ENCODE measurements around the gene AGBL4. TPM values are rescaled to one million over a fixed set of nuclear protein-coding genes. Genes with fewer than 3 reads are reported as not detected.

Gene AGBL4
- total RNA-seq, 1 donor from 2014 or later: 0.50 TPM

DNA sequence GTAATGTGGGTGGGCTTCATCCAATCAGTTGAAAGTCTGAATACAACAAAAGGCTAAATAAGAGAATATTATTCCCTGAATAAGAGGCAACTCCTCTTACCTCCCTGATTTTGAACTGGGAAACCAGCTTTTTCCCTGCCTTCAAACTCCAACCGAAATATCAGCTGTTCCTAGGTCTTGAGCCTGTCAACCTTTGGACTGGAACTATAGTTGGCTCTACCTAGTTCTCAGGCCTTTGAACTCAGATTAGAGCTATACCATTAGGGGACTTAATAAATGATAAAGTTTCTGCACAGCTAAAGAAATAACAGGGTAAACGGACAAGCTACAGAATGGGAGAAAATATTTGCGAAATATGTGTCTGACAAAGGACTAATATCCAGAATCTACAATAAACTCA lies 1203.3 kb downstream of the AGBL4 start:
- no peak for ATAC-seq
- no peak for DNase-seq
- intact Hi-C loops (cut with micrococcal nuclease): no loop called here

DNA sequence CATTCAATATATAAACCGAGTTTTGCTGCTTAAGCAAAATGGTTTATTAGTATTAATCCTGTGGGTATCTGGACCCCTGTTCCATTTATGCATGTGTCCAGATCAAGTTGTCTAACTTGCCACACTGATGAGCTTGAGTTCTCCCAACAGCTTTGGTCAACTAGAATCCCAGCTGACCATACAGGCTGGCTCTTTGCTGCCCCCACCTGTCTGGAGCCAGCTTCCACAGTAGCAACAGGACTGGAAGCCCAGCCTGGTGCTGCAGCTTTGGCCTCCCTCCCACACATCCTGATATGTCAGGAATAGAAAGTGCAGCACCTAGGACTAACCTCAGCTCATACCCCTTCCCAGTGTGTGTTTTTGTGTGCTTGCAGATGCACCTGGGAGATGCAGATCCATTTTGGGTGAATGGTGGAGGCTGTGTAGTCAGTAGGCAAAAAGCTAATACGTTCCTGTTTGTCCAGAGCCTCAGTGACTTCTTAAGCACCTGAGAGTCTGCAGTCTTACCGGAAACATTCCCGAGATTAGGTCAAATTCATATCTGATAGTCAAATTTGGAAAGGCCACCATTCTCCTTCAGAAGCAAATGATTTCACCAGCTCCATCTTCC lies 1206.1 kb downstream of the AGBL4 start:
- intact Hi-C loops (cut with micrococcal nuclease): loop anchor here (5.0 kb wide), 1 partner anchor 140 kb away; no protein-coding TSS in a partner anchor

DNA sequence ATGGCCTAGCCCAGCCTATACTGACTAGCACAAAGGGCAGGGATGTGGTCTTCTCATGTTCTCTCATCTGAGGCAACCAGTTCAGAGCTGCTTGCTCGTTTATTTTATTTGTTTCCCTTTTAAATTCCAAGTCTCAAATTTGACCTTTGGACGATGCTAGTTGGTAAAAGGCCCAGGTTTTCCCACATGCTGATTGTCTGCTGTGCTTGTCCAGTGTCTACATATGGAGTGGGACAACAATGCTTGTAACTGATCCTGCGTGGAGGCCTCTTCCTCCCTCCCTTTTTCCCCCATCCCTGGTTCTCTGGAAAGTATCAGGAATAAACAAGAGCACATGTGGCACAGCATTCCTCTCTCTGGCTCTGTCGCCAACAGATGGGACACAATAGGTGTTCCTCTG lies 1213.0 kb downstream of the AGBL4 start:
- ATAC-seq (no peak), DNase-seq (no peak)
- intact Hi-C loops (cut with micrococcal nuclease): no loop called here

More for the DNA sequence above, 1206.1 kb downstream of the AGBL4 start:
- DNase-seq (peak; percentile 67), ATAC-seq (peak; percentile 81)

DNA sequence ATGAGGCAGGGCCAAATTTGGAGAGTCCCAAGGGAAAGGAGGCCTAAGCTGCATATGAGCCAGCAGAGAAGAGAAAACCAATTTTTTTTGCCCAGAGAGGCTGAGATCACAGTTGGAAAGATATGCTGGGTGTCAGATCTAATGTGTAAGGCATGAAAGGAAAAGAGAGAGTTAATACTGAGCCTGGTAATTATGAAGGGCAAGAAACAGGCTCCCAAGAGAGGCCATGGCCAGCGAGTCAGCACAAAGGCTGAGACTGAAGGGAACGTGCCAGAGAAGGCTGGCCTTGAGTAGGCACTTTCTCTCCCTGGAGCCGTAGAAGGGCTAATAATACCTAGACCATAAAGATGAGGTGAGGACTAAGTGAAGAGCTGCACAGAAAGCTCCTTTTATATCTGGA lies 1215.3 kb downstream of the AGBL4 start:
- intact Hi-C loops (cut with micrococcal nuclease): no loop called here
- no peak for ATAC-seq

DNA sequence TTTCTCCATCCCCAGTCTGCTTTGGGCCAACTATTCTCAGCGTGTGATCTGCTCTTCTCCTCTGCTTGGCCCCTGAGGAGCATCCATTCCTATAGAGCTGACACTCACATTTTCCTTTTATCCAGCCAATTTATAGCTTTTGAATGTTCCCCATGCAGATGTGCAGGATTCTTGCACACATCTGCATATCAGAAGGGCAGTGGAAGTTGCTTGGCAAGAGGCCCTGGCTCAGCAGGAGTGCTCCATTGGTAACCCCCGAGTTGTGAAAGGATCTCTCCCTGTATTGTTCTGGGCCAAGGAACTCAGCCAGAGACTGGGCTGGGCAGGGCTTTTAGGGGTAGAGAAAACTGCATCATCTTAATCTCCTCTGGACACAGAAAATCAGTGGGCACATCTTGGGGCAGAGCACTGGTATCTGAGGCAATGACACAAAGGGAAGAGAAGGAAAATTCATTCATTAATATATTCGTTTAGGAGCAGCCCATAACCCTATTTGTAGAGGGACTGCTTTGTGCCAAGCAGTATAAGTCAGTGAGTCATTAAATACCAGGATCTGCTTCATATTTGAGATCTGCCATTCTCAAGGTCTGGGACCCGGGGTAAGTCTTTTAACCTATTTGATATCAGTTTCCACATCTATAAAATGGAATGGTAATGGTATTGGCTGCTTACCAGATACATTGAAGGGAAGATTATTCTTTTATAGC lies 1216.0 kb downstream of the AGBL4 start:
- DNase-seq (no peak), ATAC-seq (no peak)
- intact Hi-C loops (cut with micrococcal nuclease): no loop called here

More for the DNA sequence above, 1215.3 kb downstream of the AGBL4 start:
- no peak for DNase-seq

DNA sequence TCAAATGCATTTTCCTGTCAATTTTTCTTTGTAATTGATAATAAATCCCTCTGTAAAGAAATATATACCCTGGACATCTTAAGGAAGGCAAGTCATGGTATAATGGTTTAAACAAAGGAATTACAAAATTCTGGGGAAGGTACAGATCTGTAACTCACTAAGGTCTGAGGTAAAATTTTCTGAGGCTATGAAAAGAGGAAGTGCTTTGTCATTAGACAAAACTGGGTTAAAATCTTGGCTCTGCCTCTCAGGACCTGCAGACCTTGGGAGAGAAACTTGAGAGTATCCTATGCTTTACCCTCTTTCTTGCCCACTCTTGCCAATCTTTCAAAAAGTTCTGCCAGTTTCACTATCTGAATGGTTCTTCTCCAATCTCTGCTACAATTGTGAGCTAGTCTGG lies 1220.3 kb downstream of the AGBL4 start:
- intact Hi-C loops (cut with micrococcal nuclease): no loop called here
- ATAC-seq: no peak

DNA sequence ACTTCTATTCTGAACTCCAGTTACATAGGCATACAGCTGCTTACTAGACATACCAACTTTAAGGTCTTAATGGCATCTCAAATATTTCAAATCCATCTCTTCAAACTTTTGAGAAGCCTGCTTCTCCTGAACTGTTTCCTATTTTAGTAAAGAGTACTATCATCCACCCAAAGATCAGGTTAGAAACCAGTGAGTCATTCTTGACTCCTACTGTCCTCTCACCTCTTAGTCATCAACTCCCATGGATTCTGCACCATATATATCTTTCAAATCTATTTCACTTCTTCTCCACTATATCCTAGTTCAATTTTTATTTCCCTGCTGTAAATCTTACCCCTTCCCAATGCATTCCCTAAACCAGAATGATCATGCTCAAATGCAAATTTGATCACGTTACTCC lies 1228.9 kb downstream of the AGBL4 start:
- ATAC-seq: no peak
- intact Hi-C loops (cut with micrococcal nuclease): no loop called here
- no peak for DNase-seq

More for the DNA sequence above, 1220.3 kb downstream of the AGBL4 start:
- no peak for DNase-seq

DNA sequence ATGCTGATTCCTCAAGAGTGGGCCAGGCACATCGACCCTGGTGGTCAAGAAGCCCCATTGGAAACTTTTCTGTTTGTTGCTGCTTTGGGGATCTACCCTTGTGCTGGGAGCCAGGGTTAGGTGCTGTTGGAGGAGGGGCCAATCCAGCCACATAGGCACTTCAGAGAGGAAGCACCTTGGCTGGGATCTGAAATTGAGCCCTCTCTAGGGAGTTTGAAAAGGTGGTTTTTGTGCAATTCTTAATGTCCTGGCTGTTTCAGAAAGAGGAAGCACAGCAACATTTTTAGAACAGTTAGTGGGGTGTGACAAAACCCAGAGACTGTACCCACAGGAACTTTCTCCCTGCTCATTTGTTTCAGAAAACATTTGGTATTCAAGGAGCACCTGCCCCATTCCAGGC lies 1229.9 kb downstream of the AGBL4 start:
- DNase-seq (no peak), ATAC-seq (no peak)
- intact Hi-C loops (cut with micrococcal nuclease): no loop called here

DNA sequence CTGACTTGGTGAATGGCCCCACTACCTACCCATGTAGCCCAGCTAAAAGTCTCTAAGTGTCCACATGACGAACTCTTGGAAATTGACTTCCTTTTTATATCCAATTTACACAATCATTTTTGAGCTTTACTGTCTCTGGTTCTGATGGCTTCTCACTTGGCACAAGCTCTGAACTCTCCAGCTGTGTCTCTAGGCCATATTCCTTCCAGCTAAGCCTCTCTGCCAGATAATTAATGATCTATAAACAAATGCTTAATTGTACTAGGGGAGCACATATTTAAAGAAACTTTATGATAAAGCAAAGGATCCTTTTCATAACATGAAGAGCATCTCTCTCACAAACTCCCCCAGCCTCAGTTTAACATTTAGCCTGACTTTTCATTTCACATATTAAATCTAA lies 1230.8 kb downstream of the AGBL4 start:
- intact Hi-C loops (cut with micrococcal nuclease): no loop called here
- DNase-seq: no peak
- ATAC-seq: no peak

DNA sequence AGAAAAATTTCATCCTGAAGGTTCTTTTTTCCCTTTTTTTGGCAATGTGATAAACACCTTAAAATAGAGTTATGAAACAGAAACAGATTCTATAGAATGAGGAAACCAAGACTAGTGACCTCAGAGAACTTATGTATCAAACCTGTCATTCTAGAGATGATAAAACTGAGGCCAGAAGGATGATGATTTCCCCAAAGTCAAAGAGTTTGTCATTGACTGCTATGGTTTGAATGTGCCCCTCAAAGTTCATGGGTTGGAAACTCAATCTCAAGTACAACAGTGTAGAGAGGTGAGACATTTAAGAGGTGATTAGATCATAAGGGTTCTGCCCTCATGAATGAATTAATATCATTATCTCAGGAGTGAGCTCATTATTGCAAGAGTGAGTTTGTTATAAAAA lies 1233.4 kb downstream of the AGBL4 start:
- intact Hi-C loops (cut with micrococcal nuclease): no loop called here
- ATAC-seq: no peak
- no peak for DNase-seq

DNA sequence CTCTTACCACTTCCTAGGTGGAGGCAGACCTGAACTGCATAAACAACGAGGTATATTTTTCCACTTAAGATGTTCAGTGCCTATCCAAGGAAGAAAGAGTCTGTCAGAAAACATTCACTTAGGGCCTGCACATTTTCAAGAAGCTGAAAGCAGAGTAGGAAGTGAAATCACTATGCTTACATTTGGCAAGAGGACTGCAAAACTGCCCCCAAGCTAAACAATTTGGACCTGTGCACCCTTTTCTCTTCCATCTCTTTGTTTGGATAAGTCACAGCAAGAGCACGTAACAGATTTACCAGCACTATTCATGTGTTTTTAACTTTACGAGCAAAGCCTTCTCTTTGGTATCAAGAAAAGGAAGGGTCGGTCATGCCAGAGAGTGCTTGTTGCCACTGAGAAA lies 1233.9 kb downstream of the AGBL4 start:
- intact Hi-C loops (cut with micrococcal nuclease): no loop called here
- DNase-seq (no peak), ATAC-seq (no peak)

DNA sequence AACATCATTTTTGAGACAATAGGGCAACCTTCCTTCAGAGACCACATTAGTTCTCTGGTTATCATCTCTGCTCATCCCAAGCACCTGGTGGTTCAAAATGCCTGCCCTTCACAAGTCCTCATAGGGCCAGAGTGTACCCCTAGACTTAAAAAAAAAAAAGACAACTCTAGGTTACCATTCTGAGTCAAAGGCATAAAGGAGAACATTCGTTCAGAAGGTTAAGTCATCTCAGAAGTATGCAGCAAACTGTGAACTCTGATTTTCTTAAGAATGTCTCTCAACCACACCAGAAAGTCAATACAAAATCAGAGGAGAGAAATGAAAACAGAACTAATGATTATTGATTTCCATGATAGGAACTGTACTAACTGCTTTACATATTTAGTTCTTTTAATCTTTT lies 1237.9 kb downstream of the AGBL4 start:
- ATAC-seq: no peak
- intact Hi-C loops (cut with micrococcal nuclease): no loop called here
- DNase-seq: no peak

DNA sequence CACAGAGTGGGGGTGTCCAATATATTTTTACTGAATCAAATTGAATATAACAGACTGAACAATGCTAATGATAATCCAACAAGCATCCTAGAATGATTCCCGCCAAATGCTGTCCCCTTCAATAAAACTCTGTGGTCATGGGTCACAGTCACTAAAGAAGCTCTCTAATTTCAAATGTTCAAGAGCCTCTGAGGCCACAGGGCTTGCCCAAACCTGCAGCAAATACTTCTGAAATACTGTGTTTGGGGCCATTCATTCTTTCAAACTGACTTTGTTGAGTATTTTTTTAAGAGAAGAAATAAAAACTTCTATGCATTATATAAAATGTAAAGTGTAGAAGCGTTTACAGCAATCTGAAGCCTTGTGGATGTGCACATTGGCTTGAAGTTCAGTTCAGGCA lies 1239.5 kb downstream of the AGBL4 start:
- DNase-seq (no peak), ATAC-seq (no peak)
- intact Hi-C loops (cut with micrococcal nuclease): no loop called here

DNA sequence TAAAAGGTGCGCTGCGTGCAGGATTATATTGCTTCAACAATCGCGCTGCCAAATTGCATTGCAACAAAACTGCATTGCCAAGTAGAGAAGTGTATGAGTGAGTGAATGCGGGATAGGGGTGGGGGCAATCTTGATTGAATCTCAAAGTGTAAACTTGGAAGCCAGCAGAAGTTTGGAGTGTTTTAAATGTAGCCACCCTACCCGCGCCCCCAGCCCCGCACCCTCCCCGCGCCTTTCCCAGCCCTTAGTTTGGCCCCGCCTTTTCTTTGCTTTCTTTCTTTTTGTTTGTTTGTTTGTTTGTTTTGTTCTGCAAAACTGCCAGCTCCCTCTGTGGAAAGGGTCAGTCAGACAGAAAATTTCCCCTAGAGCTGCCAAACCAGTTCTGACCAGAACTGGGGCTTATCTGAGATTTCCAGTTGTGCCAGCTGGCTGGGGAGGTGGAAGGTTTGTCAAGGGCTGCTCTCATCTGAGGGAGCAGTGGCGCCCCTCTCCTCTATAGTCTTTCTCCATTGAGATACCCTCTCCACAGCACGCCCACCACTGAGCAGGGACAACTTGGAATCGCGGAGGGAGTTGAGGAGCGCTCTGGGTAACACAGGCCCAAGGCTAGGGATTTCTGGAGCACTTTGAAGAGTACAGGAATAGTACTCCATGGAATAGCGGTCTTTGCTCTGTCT lies 1246.4 kb downstream of the AGBL4 start:
- ATAC-seq: peak; percentile 17
- intact Hi-C loops (cut with micrococcal nuclease): no loop called here
- DNase-seq: peak; percentile 14

DNA sequence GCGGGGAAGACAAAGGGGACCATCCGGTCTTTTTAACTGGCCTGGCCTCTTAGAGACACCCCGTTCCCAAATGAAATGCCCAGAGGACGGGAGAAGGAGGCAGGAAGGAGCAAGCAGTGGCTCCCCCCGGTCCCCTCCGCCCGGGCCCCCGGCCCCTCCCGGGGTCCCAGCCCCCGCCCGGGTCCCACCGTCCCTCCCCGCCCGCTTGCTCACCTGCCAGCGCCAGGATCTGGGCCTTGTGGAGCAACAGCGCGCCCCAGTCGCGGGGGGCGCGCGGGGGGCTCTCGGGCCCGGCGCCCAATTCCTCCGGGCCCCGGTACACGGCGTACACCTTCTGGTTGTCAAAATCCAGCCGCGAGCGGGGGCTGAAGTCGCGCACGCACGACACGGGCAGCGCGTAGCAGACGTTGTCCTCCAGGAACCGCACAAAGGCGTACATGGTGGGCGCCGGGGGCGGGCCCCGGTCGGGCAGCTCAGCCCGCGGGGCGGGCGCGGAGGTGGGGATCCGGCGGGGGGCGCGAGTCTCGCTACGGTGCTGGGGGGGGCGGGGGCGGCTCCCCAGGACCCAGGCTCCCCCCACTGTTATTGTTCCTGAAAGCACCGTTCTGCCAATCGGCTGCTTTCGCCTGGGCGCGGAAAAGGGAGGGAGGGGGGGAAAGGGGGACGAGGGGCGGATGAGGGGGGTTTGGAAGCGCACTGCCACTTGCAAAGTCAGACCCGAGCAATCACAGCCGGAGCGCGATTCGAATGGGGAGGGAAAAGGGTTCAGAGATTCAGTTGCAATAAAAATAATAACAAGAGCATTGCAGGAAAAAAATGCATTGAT lies 1247.1 kb downstream of the AGBL4 start, which contains the start of gene BEND5:
BEND5 (minus strand) TSS at position 499 of the 826 bp plus-strand sequence; CDS start at position 439, 60 bp downstream.
- intact Hi-C loops (cut with micrococcal nuclease): no loop called here
- peak; percentile 86 for ATAC-seq
- DNase-seq: peak; percentile 64

DNA sequence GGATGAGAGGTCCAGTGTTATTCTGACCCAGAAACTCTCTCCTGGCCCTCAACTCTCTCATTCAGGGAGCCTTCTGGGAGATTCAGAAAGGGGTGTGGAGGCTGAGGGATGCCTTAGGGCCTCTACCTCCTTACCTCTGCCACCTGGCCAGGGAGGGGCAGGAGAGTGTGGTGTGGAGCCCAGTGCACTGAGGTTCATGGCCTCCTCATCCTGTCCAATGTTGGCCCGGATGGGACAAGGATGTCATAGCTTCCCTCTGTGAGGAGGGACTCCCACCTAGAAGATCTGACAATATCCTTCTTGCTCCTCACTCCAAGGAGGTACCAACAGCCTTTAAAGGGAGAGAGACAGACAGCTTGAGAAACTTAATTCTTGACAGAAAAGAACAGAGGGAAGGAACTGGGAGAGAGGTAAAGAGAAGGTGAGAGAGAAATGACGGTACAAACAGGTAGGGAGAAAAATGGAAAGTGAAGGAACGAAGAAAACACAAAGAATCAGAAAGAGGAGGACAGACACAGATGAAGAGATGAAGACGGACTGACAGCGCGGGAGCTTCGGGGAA lies 1247.8 kb downstream of the AGBL4 start:
- ATAC-seq (peak; percentile 12), DNase-seq (no peak)
- intact Hi-C loops (cut with micrococcal nuclease): no loop called here

DNA sequence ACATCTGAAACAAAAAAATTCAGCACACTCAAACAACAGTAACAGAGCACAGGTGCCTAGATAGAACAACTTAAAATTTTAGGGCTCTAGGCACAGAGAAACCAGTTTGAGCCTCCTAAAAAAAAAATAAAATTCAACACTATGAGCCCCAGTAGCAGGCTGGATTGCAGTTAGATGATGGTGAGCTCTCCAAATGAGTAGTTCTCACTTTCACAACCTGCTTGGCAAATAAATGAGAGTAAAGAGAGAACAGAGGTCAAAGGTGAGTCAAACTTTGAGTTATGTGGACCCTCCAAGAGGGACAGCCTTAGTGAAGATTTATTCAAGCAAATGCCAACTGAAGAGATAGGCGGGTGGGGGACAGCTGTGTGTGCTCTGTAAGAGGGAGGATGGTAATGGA lies 1250.6 kb downstream of the AGBL4 start:
- DNase-seq (no peak), ATAC-seq (no peak)
- intact Hi-C loops (cut with micrococcal nuclease): no loop called here

DNA sequence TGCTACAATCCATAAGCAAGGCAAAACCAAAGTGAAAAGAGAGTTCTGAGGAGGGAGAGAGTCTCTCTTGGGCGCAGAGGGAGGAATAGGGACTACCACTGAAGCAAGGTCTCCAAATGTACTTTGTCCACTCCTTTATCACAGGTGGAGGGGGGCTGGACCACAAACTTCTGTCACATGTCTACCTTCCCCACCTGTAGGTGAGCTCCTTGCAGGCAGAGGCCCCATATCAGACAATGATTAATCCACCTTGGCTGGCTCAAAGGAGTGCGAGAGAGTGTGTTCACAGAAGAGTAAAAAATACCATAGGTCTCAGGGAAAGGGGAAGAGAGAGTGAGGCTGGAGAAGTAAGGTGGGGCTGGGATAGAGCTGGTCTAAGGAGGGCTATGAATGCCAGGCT lies 1251.5 kb downstream of the AGBL4 start:
- no peak for ATAC-seq
- intact Hi-C loops (cut with micrococcal nuclease): no loop called here
- DNase-seq: no peak

DNA sequence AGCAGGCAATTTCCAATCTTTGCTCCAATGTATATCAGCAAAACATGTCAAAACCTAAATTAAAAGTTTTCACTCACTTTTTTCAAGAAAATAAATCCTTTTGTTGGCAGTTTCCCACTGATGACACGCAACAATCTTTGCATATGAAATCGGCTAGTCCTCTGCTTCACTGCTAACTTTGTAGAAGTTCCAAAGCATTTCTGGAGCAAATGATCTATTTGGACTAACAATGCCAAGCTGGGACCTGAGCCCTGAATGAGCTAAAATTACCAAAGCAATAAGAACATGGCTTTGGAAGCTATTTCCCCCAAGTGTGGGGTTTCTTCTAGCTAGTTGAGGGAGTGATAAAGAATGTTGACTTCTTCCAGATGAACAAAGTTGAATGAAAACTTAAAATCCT lies 1252.2 kb downstream of the AGBL4 start:
- intact Hi-C loops (cut with micrococcal nuclease): no loop called here
- DNase-seq (no peak), ATAC-seq (no peak)
